Memory B cell (primary cell): Measurements from ENCODE around the gene ZBP1.

ENCODE experiments used
- ATAC-seq: fragments of 150-1000 bp; cut with Tn5 transposase; 2 replicates; pipeline ENCODE4 v1.10.0; 2021; ENCODE audit warnings: low read depth, mild to moderate bottlenecking, moderate library complexity
- DNase-seq, 2 donors: peaks; one replicate each; pipeline ENCODE4 v3.0.0; 2022; ENCODE audit warnings: low spot score in 2 of 2
- H3K27ac Mint-ChIP-seq: one replicate; pipeline ENCODE4 v1.8.0; 2022; ENCODE audit warnings: mild to moderate bottlenecking, moderate library complexity, mixed read lengths
- H3K27me3 Mint-ChIP-seq: one replicate; pipeline ENCODE4 v1.8.0; 2022; ENCODE audit warnings: mixed read lengths
- H3K36me3 Mint-ChIP-seq: one replicate; pipeline ENCODE4 v1.8.0; 2022; ENCODE audit warnings: mild to moderate bottlenecking, mixed read lengths
- H3K4me1 Mint-ChIP-seq: one replicate; pipeline ENCODE4 v1.8.0; 2022; ENCODE audit warnings: mixed read lengths
- H3K4me3 Mint-ChIP-seq: one replicate; pipeline ENCODE4 v1.8.0; 2022; ENCODE audit warnings: mild to moderate bottlenecking, moderate library complexity, mixed read lengths
- H3K9me3 Mint-ChIP-seq: one replicate; pipeline ENCODE4 v1.8.0; 2022; ENCODE audit warnings: mixed read lengths

The ZBP1 gene

DNA sequence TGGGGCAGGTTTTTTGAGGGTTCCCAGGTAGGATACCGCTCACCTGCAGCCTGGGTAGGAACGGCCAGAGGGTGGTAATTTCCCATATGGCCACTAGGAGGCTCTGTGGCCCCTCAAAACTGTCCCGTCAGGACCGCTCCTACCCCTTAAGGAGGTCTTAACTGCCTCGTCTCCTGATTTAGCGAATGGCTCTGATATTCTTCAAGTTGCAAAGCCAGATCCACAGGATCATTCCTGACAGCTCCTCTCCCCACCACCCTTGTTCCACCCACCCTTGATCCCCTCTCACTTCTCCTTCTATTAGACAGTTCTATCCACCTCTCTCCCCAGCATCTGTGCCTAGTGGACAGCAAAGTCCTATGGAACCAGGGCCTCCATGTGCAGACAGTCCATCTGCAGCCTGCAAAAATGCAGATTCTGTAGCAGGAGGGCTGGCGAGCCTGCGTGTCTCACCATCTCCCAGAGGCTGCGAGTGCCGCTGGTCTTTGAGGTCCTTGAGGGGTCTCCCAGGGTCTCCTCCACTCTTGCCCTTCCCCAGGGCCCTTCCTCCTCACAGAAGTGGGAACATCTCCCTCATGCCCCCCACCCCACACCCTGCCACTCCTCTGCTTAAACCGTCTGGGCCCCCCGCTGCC lies 34.3 kb upstream of the ZBP1 start:
- peak; percentile 89 for ATAC-seq
- peaks cover 26% of the 10 kb centered on the region for H3K4me1 Mint-ChIP-seq
- DNase-seq: peak; percentile 67 to 68
- H3K27me3 Mint-ChIP-seq: no peaks in the 10 kb centered on the region
- H3K27ac Mint-ChIP-seq: no peak overlapping the region
- no peaks in the 10 kb centered on the region for H3K9me3 Mint-ChIP-seq
- no peak overlapping the region for H3K4me3 Mint-ChIP-seq
- peaks cover 20% of the 10 kb centered on the region for H3K36me3 Mint-ChIP-seq

- DNase-seq (no peak), ATAC-seq (no peak)
- Mint-ChIP-seq H3K4me3 (no peak overlapping the region), H3K9me3 (no peaks in the 10 kb centered on the region), H3K27me3 (no peaks in the 10 kb centered on the region), H3K27ac (no peak overlapping the region), H3K4me1 (peaks cover 23% of the 10 kb centered on the region), H3K36me3 (peaks cover 17% of the 10 kb centered on the region)
Observed at GRCh38 chr20:57653910-57654309, 33.7 kb upstream of the ZBP1 start.

DNA sequence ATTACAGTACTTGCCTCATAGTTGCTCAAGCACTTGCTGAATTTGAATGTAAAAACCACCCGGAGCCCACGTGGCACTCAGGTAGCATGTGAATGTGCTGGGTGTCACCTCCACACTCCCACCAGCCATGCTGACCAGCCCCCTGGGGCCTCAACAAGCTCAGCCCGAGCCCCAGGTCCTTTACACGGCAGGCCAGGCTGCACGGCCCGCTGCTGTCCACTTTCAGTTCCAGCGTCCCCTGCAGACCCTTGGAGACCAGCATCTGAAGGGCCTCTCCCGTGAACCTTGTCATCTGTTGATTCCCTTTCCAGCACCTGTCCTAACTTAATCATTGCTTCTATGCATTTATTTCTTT lies 33.3 kb upstream of the ZBP1 start:
- peaks cover 15% of the 10 kb centered on the region for H3K36me3 Mint-ChIP-seq
- no peak for DNase-seq
- H3K4me1 Mint-ChIP-seq: peaks cover 21% of the 10 kb centered on the region
- no peaks in the 10 kb centered on the region for H3K9me3 Mint-ChIP-seq
- ATAC-seq: no peak
- no peaks in the 10 kb centered on the region for H3K27me3 Mint-ChIP-seq
- no peak overlapping the region for H3K4me3 Mint-ChIP-seq
- no peak overlapping the region for H3K27ac Mint-ChIP-seq

- no peak for ATAC-seq
- Mint-ChIP-seq H3K36me3 (peaks cover 9% of the 10 kb centered on the region), H3K27ac (no peak overlapping the region), H3K4me3 (no peak overlapping the region), H3K4me1 (peaks cover 16% of the 10 kb centered on the region), H3K27me3 (no peaks in the 10 kb centered on the region), H3K9me3 (no peaks in the 10 kb centered on the region)
- DNase-seq: no peak
Observed at GRCh38 chr20:57652606-57653545, 32.6 kb upstream of the ZBP1 start.

DNA sequence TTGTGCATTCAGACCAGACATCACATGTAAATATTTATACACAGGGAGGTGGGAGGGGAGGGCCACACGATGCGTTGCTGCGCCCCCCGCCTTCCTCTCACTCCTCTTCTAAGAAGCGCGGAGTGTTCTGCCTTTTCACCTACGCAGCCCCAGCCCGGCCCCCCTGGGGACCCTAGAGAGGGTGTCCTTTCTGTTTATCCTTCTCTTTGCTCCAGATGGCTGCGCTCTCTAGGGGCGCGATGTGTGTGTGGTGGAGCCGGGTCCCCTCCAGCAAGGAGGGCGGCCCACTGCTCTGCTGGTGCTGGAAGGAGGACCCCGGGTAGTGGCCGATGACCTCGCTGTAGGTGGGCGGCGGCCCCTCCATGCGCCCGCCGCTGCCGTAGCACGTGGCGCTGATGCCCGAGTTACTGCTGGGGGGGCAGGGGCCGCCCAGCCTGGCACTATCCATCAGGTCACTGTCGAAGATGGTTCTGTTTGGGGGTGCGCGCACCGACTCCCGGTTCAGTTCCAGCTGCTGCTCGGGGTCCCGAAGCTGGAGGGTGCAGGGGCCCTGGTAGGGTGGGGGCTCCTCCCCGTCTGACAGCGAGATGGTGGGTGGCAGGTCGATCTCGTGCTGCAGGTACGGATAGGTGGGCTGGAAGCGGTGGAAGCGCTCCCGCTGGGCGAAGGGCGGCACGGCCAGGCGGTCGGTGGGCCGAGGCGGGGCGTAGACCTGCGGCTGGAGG lies 31.8 kb upstream of the ZBP1 start:
- H3K4me1 Mint-ChIP-seq: peaks cover 16% of the 10 kb centered on the region
- no peaks in the 10 kb centered on the region for H3K27me3 Mint-ChIP-seq
- ATAC-seq (no peak), DNase-seq (peak in 1 of 2 donors; percentile 6)
- H3K27ac Mint-ChIP-seq: no peak overlapping the region
- H3K9me3 Mint-ChIP-seq: no peaks in the 10 kb centered on the region
- peaks cover 9% of the 10 kb centered on the region for H3K36me3 Mint-ChIP-seq
- H3K4me3 Mint-ChIP-seq: no peak overlapping the region

DNA sequence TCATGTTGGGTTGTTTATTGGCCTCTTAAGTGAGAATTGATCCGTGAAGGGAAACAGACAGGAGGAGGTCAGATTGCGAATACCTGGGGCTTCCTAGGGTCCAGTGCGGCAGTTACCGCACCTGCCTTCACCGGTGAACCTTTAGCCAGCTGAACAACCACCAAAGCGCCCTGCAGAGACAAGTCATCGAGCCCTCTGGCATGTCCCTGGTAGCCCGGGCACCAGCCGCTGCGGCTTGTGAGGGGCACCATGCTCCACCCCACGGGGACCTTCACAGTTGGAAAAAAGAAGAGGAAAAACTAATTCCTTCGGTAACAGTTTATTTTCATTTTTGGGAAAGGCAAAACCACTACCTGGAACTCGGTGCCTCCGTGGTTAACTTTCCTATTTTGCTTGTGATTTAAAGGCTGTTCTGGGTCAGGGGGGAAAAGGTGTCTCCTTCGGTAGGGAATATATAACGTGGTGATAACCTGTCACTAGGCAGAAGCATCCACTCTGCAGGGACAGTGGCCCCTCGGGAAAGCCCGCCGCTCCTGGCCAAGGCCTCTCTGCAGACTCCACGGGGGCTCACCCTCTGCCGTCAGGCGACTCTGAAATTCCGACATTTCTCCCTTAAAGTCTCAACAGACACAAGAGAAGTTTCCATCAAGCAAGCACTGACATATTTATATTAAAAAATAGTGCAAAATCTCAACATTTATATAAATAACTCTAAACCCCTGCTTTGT lies 30.7 kb upstream of the ZBP1 start:
- Mint-ChIP-seq H3K9me3 (no peaks in the 10 kb centered on the region), H3K27me3 (no peaks in the 10 kb centered on the region), H3K27ac (no peak overlapping the region), H3K4me1 (peaks cover 16% of the 10 kb centered on the region), H3K36me3 (peaks cover 8% of the 10 kb centered on the region), H3K4me3 (no peak overlapping the region)
- ATAC-seq (no peak), DNase-seq (peak in 1 of 2 donors; percentile 5)

DNA sequence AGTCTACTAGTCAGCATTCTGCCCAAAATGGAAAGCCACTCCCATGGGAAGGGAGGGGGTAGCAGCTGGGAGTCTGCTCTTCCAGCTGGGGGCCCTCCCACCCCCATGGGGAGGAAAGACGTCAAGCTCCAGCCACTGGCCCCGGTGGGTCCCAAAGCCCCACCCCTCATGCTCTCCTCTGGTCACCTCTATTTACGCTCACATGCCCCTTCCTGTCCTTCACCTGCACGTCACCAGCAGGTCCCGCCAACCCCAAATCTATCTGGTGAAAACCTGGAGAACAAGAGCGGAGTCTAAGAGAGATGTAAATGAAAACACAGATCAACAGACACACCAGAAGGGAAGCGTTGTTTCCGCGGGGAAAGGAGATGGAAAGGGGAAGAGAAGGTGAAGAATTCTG lies 30.0 kb upstream of the ZBP1 start:
- Mint-ChIP-seq H3K36me3 (peaks cover 8% of the 10 kb centered on the region), H3K27ac (no peak overlapping the region)
- ATAC-seq: no peak

GRCh38 chr20:57649617-57650015 lies 29.4 kb upstream of the ZBP1 start:
- no peak overlapping the region for H3K27ac Mint-ChIP-seq
- no peak overlapping the region for H3K4me3 Mint-ChIP-seq
- H3K4me1 Mint-ChIP-seq: peaks cover 9% of the 10 kb centered on the region
- no peak for DNase-seq
- no peak for ATAC-seq
- H3K27me3 Mint-ChIP-seq: no peaks in the 10 kb centered on the region
- H3K36me3 Mint-ChIP-seq: peaks cover 13% of the 10 kb centered on the region
- peaks cover 4% of the 10 kb centered on the region for H3K9me3 Mint-ChIP-seq

More for the DNA sequence above, 30.0 kb upstream of the ZBP1 start:
- H3K4me3 Mint-ChIP-seq: no peak overlapping the region
- DNase-seq: no peak
- peaks cover 16% of the 10 kb centered on the region for H3K4me1 Mint-ChIP-seq
- no peaks in the 10 kb centered on the region for H3K27me3 Mint-ChIP-seq
- peaks cover 2% of the 10 kb centered on the region for H3K9me3 Mint-ChIP-seq

GRCh38 chr20:57648878-57649616 lies 28.8 kb upstream of the ZBP1 start:
- peaks cover 5% of the 10 kb centered on the region for H3K9me3 Mint-ChIP-seq
- no peaks in the 10 kb centered on the region for H3K27me3 Mint-ChIP-seq
- peaks cover 4% of the 10 kb centered on the region for H3K4me1 Mint-ChIP-seq
- no peak overlapping the region for H3K4me3 Mint-ChIP-seq
- no peak for ATAC-seq
- DNase-seq: no peak
- no peak overlapping the region for H3K27ac Mint-ChIP-seq
- H3K36me3 Mint-ChIP-seq: peaks cover 14% of the 10 kb centered on the region

GRCh38 chr20:57647933-57648785 lies 27.9 kb upstream of the ZBP1 start:
- DNase-seq: no peak

GRCh38 chr20:57647006-57647932 lies 27.0 kb upstream of the ZBP1 start:
- no peak overlapping the region for H3K4me3 Mint-ChIP-seq
- peaks cover 4% of the 10 kb centered on the region for H3K4me1 Mint-ChIP-seq
- no peaks in the 10 kb centered on the region for H3K27me3 Mint-ChIP-seq
- H3K36me3 Mint-ChIP-seq: peaks cover 14% of the 10 kb centered on the region
- H3K9me3 Mint-ChIP-seq: peaks cover 9% of the 10 kb centered on the region
- DNase-seq (no peak), ATAC-seq (no peak)
- H3K27ac Mint-ChIP-seq: no peak overlapping the region

More at GRCh38 chr20:57647933-57648785, 27.9 kb upstream of the ZBP1 start:
- Mint-ChIP-seq H3K36me3 (peaks cover 14% of the 10 kb centered on the region), H3K4me1 (peaks cover 4% of the 10 kb centered on the region), H3K9me3 (peaks cover 6% of the 10 kb centered on the region), H3K27me3 (no peaks in the 10 kb centered on the region), H3K27ac (no peak overlapping the region), H3K4me3 (no peak overlapping the region)
- ATAC-seq: no peak

DNA sequence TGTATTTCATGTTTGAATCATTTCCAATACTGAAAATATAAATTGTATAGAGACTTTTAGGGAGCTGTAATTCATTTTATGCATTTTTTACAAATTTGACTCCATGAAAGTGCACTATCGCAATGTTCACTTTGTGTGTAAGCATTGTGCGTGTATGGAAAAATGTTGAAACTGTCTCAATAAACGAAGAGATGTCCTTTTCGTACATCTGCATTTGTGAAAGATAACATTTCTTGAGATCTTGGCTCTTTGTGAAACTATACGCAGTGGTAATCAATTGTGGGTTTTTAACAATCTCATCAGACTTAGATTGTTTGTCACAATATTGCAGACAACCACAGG lies 18.6 kb upstream of the ZBP1 start:
- DNase-seq (no peak), ATAC-seq (no peak)
- H3K27ac Mint-ChIP-seq: no peak overlapping the region
- H3K36me3 Mint-ChIP-seq: peaks cover 12% of the 10 kb centered on the region
- peaks cover 22% of the 10 kb centered on the region for H3K9me3 Mint-ChIP-seq
- H3K4me3 Mint-ChIP-seq: no peak overlapping the region
- H3K4me1 Mint-ChIP-seq: peaks cover 3% of the 10 kb centered on the region
- peaks cover 1% of the 10 kb centered on the region for H3K27me3 Mint-ChIP-seq
